ENCODE measurements around the gene PSMC6. TPM values are rescaled to one million over a fixed set of nuclear protein-coding genes. Genes with fewer than 3 reads are reported as not detected.
"Not testable (repeated sequence)": the region's sequence is repeated elsewhere in the genome, so short reads cannot be mapped to it uniquely, and the experiment has no call there.

Gene PSMC6
- total RNA-seq, 1 donor from 2014 or later, result 71.7 TPM

DNA sequence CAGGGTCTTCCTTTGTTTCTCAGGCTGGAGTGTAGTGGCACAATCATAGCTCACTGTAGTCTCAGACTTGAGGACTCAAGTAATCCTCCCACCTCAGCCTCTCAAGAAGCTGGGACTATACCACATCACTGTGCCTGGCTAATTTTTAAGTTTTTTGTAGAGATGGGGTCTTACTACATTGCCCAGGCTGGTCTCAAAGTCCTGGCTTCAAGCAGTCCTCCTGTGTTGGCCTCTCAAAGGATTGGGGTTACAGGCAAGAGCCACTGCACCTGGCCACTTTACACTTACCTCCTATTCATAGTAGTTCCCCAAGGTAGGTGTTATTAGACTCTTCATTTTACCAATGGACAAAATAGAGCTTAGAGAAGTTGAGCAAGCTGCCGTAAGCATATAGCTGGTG, 52.1 kb downstream of the PSMC6 start:
- intact Hi-C loops (cut with DNase I), result no loop called here
- no peak for ATAC-seq
- DNase-seq (ENCODE audit: missing footprints), result no peak

- intact Hi-C loops (cut with DNase I); DNase-seq (ENCODE audit: missing footprints); ATAC-seq: not testable (repeated sequence)
Measured at GRCh38 chr14:52762923-52763322, 55.9 kb downstream of the PSMC6 start.

DNA sequence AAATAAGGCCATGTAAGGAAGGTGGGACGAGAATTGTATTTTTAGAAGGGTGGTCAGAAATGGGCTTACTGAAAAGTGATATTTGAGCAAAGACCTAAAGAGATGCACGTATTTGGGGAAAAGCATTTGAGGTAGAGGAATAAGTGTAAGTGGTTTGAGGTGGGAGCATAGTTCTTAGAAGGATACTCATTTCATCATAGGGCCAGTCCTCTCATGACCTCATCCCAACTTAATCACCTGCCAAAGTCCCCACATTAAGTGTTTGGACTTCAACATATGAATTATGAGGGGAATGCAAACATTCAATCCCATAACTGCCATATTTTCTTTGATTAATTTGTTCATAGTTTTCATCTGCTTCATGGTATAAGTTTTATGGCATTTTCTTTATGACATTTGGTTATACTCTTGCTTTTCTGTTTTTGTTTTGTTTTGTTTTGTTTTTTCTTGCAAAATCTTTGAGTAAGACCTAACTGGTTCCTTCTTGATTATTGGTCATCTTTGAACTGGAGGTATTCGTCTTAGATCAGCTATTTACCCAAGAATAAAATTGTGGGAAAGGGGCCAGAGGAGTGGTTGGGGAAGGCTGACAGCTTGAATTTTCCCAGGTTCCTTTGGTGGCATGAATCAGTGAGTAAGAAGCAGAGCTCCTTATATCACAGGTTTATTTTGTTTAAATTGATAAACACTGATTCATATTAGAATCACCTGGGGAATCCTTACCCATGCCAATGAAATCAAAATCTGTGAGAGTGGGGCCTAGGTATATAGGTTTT, 60.2 kb downstream of the PSMC6 start:
- no peak for DNase-seq (ENCODE audit: missing footprints)
- intact Hi-C loops (cut with DNase I), result no loop called here
- no peak for ATAC-seq

GRCh38 chr14:52769887-52770286, 62.9 kb downstream of the PSMC6 start:
- ATAC-seq, result no peak

DNA sequence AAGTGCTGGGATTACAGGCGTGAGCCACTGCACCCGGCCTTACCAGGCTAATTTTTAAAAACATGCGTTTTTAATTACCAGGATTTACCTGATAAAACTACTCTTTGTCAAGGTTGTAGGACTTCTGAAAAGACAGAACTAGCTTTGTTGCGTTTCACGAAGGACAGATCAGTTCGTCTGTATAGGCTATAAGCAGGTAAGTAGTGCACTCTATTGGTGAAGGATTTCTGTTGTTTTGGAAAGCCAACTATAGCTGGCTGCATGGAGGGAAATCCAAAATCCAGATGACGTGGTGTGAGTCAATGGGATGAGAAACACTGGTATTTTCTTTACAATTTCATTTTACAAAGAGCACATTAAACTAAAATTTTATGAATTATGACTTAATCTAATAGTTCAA, 69.8 kb downstream of the PSMC6 start:
- intact Hi-C loops (cut with DNase I), result no loop called here
- DNase-seq (ENCODE audit: missing footprints) (no peak), ATAC-seq (no peak)

More at GRCh38 chr14:52769887-52770286, 62.9 kb downstream of the PSMC6 start:
- DNase-seq (ENCODE audit: missing footprints), result no peak
- intact Hi-C loops (cut with DNase I), result no loop called here

Other genes starting within 250 kb of the PSMC6 start
- gene TXNDC16, start 154.7 kb upstream of the PSMC6 start, total RNA-seq, result 3.4 TPM
- 0.51 TPM for gene GPR137C, start 154.4 kb upstream of the PSMC6 start, total RNA-seq
- gene ERO1A, start 11.6 kb upstream of the PSMC6 start, total RNA-seq, result 15.3 TPM
- 13.1 TPM for gene STYX, start 23.0 kb downstream of the PSMC6 start, total RNA-seq
- gene GNPNAT1, start 84.4 kb downstream of the PSMC6 start, total RNA-seq, result 5.2 TPM
- gene FERMT2, start 243.8 kb downstream of the PSMC6 start, total RNA-seq, result 127 TPM